NCI-H82 treated with DMSO at 0.1 percent for 48 hours (cell line): ENCODE results near the gene MAPK4.
"Not testable (repeated sequence)": the region's sequence is repeated elsewhere in the genome, so short reads cannot be mapped to it uniquely, and the experiment has no call there.

Source experiments
- DNase-seq: peaks from one replicate; lab custom pipeline; 2025; ENCODE audit not compliant: unreplicated experiment; lab: John Stamatoyannopoulos, UW

Gene MAPK4

DNA sequence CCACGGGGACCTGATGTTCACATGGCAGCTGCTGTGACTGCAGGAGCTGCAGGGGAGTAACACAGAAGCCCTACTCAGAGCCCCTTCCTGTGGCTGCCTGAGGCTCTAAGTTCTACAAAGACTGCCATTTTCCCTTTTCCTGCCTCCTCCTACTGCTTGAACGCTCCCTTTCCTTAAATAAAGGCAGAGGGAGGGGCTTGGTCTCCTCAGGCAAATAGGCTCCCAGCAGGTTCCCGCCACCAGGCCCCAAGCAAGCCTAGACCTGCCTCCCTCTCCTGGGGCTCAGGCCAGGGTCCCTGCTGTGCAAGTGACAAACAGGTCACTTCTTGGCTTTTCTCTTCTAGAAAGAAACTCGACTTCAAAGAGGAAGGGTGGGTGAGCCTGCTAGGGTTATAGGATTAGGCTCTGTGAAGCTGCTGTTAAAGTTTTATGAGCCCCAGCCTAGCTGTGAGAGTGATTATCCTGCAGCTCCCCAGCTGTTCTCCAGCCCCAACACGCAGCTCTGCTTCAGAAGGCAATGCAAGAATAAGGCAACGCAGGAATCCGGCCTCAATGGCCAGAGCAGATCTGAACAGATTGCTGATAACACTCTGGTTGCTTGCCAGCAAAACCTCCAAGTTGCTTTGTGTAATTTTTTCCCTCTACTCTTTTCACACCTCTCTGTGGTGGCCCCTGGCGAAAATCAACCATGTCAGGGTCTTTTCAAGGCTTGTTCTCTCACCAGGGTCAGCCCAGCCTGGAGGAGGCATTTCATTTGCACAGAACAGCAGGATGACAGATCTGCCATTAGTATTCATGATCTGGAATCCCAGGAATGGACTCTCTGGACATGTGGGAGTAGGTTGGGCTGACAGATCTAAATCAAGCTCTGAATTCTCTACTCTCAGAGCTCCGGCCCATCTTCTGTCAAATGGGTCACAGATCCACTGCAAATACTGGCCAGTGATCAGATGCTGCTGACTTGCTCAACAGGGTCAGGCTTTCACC, 188.6 kb downstream of the MAPK4 start:
- peak; percentile 92 for DNase-seq

GRCh38 chr18:50749421-50749820, 189.5 kb downstream of the MAPK4 start:
- DNase-seq, result no peak

DNA sequence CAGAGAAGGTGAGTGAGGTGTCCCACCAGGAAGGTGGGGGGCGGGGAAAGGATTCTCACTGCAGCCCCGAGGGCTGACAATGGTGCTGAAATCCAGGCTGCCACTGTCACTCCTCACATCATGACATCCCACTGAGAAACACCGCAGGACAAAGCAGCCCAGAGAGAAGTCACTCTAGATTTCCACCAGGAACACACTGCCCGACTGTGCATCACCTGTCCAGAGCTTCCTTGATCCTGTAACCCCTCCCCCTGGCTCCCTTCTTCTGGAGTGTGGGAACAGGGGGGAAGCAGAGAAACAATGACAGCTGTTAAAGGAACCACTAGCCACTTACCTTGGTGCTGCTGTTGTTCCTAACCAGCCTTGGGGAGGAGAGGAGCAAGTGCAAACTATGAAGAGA, 190.1 kb downstream of the MAPK4 start:
- peak; percentile 20 for DNase-seq

DNA sequence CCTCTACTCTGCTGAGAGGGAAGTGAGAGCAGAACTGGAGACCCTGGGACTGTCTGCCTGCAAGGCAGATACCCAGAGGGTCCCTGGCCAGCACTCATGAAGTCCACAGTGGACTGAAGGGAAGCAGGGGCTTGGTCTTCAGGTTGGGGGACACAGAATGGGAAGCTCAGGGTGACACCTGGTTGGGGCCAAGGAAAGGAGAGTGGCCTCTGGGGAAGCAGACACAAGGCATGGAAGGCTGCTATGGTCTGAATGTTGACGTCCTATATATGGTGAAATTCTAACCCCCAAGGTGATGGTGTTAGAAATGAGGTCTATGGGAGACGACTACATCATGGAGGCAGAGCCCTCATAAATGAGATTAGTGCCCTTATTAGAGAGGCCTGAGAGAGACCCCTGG, 190.7 kb downstream of the MAPK4 start:
- no peak for DNase-seq

DNA sequence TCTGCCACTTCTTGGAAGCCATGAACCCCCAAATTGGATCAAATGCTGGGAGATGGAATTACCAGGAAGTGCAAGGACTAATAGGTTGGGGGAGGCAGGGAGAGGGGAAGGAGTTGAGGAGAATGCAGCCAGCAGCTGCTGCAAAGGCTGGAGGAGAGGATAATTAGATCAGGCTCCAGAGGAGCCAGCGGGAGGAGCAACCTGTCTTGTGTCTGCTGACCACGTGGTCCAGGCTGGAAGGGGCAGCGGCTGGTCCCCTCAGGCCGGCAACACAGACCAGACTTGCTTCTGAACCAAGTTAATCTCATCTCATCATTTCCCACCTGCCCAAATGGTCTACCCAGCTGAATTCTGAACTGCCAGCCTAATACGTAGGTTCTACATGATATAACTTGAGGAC, 191.6 kb downstream of the MAPK4 start:
- peak; percentile 98 for DNase-seq

DNA sequence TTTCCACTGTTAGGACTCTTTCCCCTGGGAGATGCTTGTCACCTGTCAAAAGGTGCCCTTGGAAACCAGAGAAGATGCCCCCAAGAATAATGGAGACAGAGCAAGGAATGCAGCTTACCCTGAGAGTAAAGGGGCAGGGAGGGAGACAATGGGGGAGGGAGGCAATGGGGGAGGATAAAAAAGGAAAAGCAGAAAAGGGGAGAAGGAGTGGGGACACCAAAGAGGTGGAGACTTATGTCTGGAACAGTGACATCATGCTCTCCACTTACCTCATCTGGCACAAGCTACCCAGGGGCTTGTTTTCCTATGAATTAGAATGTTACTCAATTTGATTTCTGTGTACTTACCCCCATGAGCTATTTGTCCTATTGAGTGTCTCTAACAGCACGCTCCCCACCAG, 192.1 kb downstream of the MAPK4 start:
- no peak for DNase-seq

DNA sequence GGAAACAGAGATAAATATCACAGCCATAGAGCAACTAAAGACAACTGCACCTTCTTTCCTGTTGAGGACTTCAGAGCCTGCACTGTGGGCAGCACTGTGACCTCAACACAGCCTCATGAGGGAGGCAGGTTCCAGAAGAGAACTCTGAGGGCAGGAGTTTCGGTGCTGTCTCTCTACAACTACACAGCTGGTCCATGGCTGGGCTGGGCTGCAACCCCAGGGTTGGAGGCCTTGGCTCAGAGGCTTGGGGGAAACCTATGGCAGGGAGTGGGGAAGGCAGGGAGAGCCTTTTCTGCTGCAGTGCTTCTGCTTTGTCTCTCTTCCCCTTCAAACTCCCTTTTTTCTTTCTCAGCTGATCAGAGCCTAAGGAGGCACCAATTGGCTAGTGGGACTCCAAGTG, 193.4 kb downstream of the MAPK4 start:
- DNase-seq, result no peak

- no peak for DNase-seq
Measured at GRCh38 chr18:50754297-50754696, 194.4 kb downstream of the MAPK4 start.

GRCh38 chr18:50757358-50757757, 197.5 kb downstream of the MAPK4 start:
- DNase-seq, result peak; percentile 28

- DNase-seq, result no peak
Measured at GRCh38 chr18:50769463-50769862, 209.6 kb downstream of the MAPK4 start.

GRCh38 chr18:50775207-50775606, 215.3 kb downstream of the MAPK4 start:
- DNase-seq, result no peak

DNA sequence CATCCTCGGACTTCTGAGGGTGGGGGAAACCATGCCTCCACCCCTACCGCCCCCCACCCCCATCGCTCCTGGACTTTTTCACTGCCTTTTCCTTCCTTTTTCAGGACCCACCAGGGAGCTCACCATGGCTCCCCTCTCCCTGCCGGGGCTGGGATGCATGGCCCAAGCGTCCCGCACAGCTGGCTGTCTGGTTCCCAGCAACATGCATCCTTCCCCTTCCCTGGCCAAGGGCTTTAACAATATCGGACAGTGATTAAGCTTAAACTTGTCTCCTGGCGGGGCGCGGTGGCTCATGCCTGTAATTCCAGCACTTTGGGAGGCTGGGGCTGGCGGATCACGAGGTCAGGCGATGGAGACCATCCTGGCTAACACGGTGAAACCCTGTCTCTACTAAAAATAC, 215.8 kb downstream of the MAPK4 start:
- DNase-seq, result no peak

- no peak for DNase-seq
Measured at GRCh38 chr18:50776383-50776782, 216.5 kb downstream of the MAPK4 start.

DNA sequence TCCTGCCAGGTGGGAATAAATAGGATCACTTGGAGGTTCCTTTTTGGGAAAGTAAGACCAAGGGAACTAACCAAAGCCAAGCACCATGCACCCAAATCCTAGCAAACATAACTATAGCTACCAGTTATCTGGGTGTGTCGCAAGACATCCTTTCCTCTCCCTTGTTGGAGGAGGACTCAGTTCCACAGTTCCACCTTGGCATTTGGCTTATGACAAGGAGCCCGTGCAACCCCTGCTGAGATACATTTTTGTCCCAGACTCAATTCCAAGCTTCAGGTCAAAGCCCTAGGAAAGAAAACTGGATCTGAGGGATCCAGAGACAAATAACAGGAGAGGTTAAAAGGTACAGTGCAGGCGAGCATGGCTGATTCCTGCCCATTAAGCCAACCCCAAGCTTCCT, 219.1 kb downstream of the MAPK4 start:
- not testable (repeated sequence) for DNase-seq
